ENCODE data around the gene KRT77. TPM values are rescaled to one million over a fixed set of nuclear protein-coding genes. Genes with fewer than 3 reads are reported as not detected.

The KRT77 gene
- total RNA-seq, 2 donors from 2014 or later = not detected

DNA sequence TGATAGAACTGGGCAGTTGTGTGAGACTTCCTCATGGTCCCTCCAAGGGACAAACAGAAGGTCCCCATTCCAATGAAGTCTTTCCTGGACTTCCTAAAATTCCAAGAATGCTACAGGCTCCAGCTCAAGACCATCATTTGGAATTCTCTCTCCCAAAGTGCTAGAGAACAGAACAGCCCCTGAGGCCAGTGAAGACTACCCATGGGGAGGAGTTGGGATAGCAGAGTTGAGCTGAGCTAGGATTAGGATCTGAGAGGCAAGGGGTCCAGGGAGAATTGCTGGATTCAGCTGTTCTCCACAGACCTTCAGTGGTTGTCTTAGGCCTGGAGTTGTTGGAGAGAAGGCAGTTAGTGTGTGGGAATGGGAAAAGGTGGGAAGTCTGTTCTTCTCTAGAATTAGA, 33.9 kb downstream of the KRT77 start:
- Histone ChIP-seq H3K27me3 (no peaks in the 10 kb centered on the region), H3K9me3 (no peaks in the 10 kb centered on the region), H3K4me1 (no peaks in the 10 kb centered on the region), H3K4me3 (no peak overlapping the region), H3K36me3 (no peaks in the 10 kb centered on the region), H3K9ac (ENCODE audit: low read depth in 2 of 2, low read length in 2 of 2) (no peak overlapping the region), H3K27ac (no peak overlapping the region)
- DNase-seq = no peak
- intact Hi-C loops (cut with DNase I) = no loop called here
- TF ChIP-seq, protein P1, sequence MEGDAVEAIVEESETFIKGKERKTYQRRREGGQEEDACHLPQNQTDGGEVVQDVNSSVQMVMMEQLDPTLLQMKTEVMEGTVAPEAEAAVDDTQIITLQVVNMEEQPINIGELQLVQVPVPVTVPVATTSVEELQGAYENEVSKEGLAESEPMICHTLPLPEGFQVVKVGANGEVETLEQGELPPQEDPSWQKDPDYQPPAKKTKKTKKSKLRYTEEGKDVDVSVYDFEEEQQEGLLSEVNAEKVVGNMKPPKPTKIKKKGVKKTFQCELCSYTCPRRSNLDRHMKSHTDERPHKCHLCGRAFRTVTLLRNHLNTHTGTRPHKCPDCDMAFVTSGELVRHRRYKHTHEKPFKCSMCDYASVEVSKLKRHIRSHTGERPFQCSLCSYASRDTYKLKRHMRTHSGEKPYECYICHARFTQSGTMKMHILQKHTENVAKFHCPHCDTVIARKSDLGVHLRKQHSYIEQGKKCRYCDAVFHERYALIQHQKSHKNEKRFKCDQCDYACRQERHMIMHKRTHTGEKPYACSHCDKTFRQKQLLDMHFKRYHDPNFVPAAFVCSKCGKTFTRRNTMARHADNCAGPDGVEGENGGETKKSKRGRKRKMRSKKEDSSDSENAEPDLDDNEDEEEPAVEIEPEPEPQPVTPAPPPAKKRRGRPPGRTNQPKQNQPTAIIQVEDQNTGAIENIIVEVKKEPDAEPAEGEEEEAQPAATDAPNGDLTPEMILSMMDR (IDR thresholded peaks at IDR 0.05) = no peak

DNA sequence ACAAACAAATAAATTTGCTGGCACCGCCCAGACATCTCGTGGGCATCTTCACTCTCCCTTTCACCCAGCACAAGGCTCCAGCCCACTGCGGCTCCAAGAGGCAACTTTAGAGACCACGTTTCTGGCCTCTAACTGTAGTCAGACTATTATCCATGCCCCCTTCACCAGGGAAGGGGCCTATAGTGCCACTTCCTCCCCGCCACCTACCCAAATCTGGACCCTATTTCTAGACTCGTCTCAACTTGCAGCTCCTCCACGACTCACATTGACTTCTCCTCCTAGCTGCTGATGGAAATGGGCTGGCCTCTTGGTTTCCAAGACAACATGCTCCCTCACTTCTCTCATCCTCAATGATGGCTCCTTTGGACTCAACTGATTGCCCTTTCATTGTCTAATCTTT, 35.4 kb downstream of the KRT77 start:
- TF ChIP-seq, protein P1 (IDR thresholded peaks at IDR 0.05) = no peak
- Histone ChIP-seq H3K27me3 (no peaks in the 10 kb centered on the region), H3K27ac (no peak overlapping the region), H3K9me3 (no peaks in the 10 kb centered on the region), H3K36me3 (no peaks in the 10 kb centered on the region), H3K4me1 (no peaks in the 10 kb centered on the region), H3K4me3 (no peak overlapping the region), H3K9ac (ENCODE audit: low read depth in 2 of 2, low read length in 2 of 2) (no peak overlapping the region)
- intact Hi-C loops (cut with DNase I) = no loop called here
- no peak for DNase-seq

DNA sequence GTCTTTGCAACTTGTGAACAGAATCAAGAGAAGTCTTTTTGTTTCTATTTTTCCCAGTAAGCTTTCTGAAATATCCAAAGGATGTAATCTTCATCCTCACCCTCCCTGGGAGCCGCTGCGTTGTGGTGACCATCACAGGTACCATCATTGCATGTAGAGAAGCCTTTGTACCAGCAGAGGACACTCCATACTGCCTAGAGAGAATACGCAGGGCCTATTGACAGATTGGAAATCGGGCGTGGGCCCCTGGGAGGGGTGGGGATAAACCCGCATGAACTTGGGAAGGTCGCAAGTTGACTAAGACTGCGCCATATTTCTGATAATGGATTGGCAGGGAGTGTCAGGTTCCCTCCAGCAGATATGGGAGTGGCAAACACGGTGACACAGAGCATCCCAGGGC, 35.8 kb downstream of the KRT77 start:
- intact Hi-C loops (cut with DNase I) = no loop called here
- Histone ChIP-seq H3K36me3 (no peaks in the 10 kb centered on the region), H3K9ac (ENCODE audit: low read depth in 2 of 2, low read length in 2 of 2) (no peak overlapping the region), H3K9me3 (no peaks in the 10 kb centered on the region), H3K27ac (no peak overlapping the region), H3K27me3 (no peaks in the 10 kb centered on the region), H3K4me1 (no peaks in the 10 kb centered on the region), H3K4me3 (no peak overlapping the region)
- TF ChIP-seq, protein P1 (IDR thresholded peaks at IDR 0.05) = no peak
- DNase-seq = no peak

DNA sequence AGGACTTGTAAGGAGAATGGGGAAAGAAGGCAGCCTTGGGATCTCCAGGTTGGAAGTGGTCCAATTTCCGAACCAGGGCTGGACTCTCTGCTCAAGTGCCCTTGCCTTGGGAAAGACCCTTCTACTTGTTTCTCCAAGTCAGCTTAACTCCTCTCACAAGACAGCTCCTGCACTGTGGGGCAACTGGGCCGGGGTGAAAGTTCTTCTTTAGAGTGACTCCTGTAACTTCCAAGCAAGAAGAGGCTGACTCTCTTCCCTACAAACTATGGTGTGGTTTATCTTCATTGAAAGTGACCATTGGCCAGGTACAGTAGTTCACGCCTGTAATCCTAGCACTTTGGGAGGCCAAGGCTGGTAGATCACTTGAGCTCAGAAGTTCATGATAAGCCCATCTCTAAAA, 36.9 kb downstream of the KRT77 start:
- no peak overlapping the region for H3K27ac ChIP-seq
- H3K4me1 ChIP-seq = no peaks in the 10 kb centered on the region
- H3K27me3 ChIP-seq = no peaks in the 10 kb centered on the region
- TF ChIP-seq, protein P1 (IDR thresholded peaks at IDR 0.05) = no peak
- H3K4me3 ChIP-seq = no peak overlapping the region
- DNase-seq = no peak
- no peak overlapping the region for H3K9ac ChIP-seq (ENCODE audit: low read depth in 2 of 2, low read length in 2 of 2)
- no peaks in the 10 kb centered on the region for H3K9me3 ChIP-seq
- no peaks in the 10 kb centered on the region for H3K36me3 ChIP-seq
- intact Hi-C loops (cut with DNase I) = no loop called here

DNA sequence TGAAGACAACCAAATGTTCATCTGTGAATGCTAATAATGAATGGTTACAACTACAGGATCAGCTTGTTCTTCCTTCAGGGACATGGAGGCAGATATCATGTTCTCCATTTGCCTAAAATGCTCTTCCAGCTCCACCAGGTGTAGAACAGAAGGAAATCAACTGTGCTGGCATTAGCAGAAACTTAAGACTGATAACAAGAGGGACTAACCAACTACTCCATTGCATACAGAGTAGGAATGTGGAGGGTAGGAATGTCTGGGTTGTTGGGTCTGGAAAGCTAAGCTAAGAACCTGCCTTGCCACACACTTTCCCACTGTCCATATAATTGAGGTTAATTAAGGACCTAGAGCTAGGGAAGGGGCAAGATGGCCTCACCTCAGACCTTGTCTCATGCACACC, 39.9 kb downstream of the KRT77 start:
- TF ChIP-seq, protein P1 (IDR thresholded peaks at IDR 0.05) = no peak
- H3K36me3 ChIP-seq = no peaks in the 10 kb centered on the region
- intact Hi-C loops (cut with DNase I) = no loop called here
- no peaks in the 10 kb centered on the region for H3K27me3 ChIP-seq
- no peak overlapping the region for H3K9ac ChIP-seq (ENCODE audit: low read depth in 2 of 2, low read length in 2 of 2)
- DNase-seq = no peak
- H3K4me3 ChIP-seq = no peak overlapping the region
- H3K4me1 ChIP-seq = no peaks in the 10 kb centered on the region
- no peak overlapping the region for H3K27ac ChIP-seq
- H3K9me3 ChIP-seq = no peaks in the 10 kb centered on the region

DNA sequence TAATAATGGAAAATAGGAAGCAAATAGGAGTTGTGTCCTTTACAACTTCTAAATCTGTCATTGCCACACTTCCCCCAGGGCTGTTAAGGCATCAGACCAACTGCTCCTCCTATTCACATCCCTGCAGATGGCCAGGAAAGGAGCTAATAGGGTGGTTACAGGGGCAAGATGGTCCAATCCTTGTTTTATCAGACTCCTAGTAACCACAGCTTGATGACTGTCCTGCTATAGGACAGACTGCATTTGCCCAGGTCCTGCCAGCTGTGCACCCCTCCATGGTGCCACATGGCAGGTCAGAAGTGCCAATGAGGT, 40.5 kb downstream of the KRT77 start:
- intact Hi-C loops (cut with DNase I) = no loop called here
- TF ChIP-seq, protein P1 (IDR thresholded peaks at IDR 0.05) = no peak
- H3K9me3 ChIP-seq = no peaks in the 10 kb centered on the region
- no peak overlapping the region for H3K4me3 ChIP-seq
- H3K36me3 ChIP-seq = no peaks in the 10 kb centered on the region
- no peak overlapping the region for H3K27ac ChIP-seq
- H3K9ac ChIP-seq (ENCODE audit: low read depth in 2 of 2, low read length in 2 of 2) = no peak overlapping the region
- no peak for DNase-seq
- no peaks in the 10 kb centered on the region for H3K4me1 ChIP-seq
- no peaks in the 10 kb centered on the region for H3K27me3 ChIP-seq
